Pancreas (tissue), 10 donors: ENCODE measurements around the gene GGTA1. TPM values are rescaled to one million over a fixed set of nuclear protein-coding genes. Genes with fewer than 3 reads are reported as not detected.
A peak's percentile ranks its signal among the peaks of the same experiment; 100 is the strongest.

Experiments used
- ATAC-seq, 4 donors: fragments of 200-7000 bp; cut with Tn5 transposase; one replicate each; pipeline versions ENCODE4 v1.8.0 to v1.9.1; 2020; ENCODE audit warnings: mild to moderate bottlenecking in 4 of 4, moderate library complexity in 4 of 4
- DNase-seq, 6 donors: peaks; one replicate each; pipeline ENCODE4 v3.0.0-alpha.2; 2020
- FAIRE-seq: peaks from 2 replicates; lab custom pipeline; 2012; peaks lifted over from hg19 to GRCh38; lab: Jason Lieb, UNC
- H3K27ac ChIP-seq, 4 donors: fragments of 200-600 bp; sonication (generic); 1 replicate in 3 of 4; 2 replicates in 1 of 4; pipeline versions ENCODE4 v1.5.0 to v1.8.0; 2020
- H3K27me3 ChIP-seq, 4 donors: fragments of 200-600 bp; one replicate each; pipeline ENCODE4 v1.8.0; 2021
- H3K36me3 ChIP-seq, 3 donors: fragments of 200-600 bp; sonication (generic) in 1 of 3; one replicate each; pipeline versions ENCODE4 v1.5.0 to v1.8.0; 2020 to 2021
- H3K4me1 ChIP-seq, 3 donors: fragments of 200-600 bp; one replicate each; pipeline ENCODE4 v1.8.0; 2021
- H3K4me3 ChIP-seq, 4 donors: fragments of 200-600 bp; sonication (generic) in 2 of 4; one replicate each; pipeline versions ENCODE4 v1.5.0 to v1.8.0; 2020 to 2021
- H3K9me3 ChIP-seq, 4 donors: fragments of 200-600 bp; one replicate each; pipeline ENCODE4 v1.8.0; 2021
- CTCF ChIP-seq, 4 donors: fragments of 200-600 bp; sonication (generic) in 3 of 4; IDR thresholded peaks; one replicate each; pipeline versions ENCODE4 v1.5.0 to v1.8.0; 2021; ENCODE audit warnings: antibody characterized with exemption in 4 of 4
- WGBS, 2 donors: extraction: QIAGEN DNeasy Blood & Tissue Kit; methylation state at CpG; one replicate each; pipeline ENCODE4 v1.1.7; 2013; 5-methylcytosine and 5-hydroxymethylcytosine counted together
- intact Hi-C, 3 donors: fragments of 100-400 bp; cut with DNase I; formaldehyde crosslinking; loops; one replicate each; pipeline versions ENCODE4 v1.11.1 to v1.14.2; 2022
- polyA plus RNA-seq, 2 donors: library from polyadenylated mRNA; stranded (reverse); fragments of 200-250 nt; gene quantifications; one replicate each; pipeline ENCODE4 v1.2.3, GENCODE V29; 2013
- total RNA-seq, 6 donors: library from RNA; stranded (reverse); fragmentation: NEBNext Ultra II Directional in 4 of 6; extraction: Animal tissue kit (Norgen Biotek cat#: 25700) in 4 of 6; gene quantifications; one replicate each; pipeline versions ENCODE4 v1.2.1 to v1.2.4, GENCODE V29; 2021 to 2023
- donor health status: healthy with polysubstance abuse.
- donor health status: DM: no; HTN: no; CAD: no; lungs with moderate emphysema.
- donor health status: DM: no; HTN: no; CAD: no.
- donor health status: control.
- donor health status: control.
- donor health status: Bipolar disorder and iron deficiency.
- donor health status: DM: yes; HTN: yes; CAD: no.
- donor health status: DM: no; HTN: no; CAD: no.
- donor health status: DM: no; HTN: no; CAD: no.
- donor health status: DM: yes; HTN: yes; CAD: no.

Gene GGTA1
- total and polyA plus RNA-seq, 8 donors: 0.14 to 3.6 (median 1.5) TPM

- 56 to 76% methylated on average over 4 of the region's 4 CpGs for WGBS, 2 donors
- ATAC-seq (no peak), DNase-seq (no peak), FAIRE-seq (no peak)
- no peak overlapping the region for H3K27ac ChIP-seq
- no peaks in the 10 kb centered on the region for H3K27me3 ChIP-seq
- H3K9me3 ChIP-seq: no peaks in the 10 kb centered on the region
- H3K4me3 ChIP-seq: no peak overlapping the region
- no peak for TF ChIP-seq CTCF (IDR thresholded peaks at IDR 0.05)
- no peaks in the 10 kb centered on the region for H3K36me3 ChIP-seq
- no peaks in the 10 kb centered on the region for H3K4me1 ChIP-seq
- intact Hi-C loops: loop anchor here in 1 of 3 donors (10.0 kb wide), 1 partner anchor 57 kb away; no protein-coding TSS in a partner anchor
Observed at GRCh38 chr9:121542025-121542424, 42.4 kb upstream of the GGTA1 start.

- FAIRE-seq (no peak), DNase-seq (no peak), ATAC-seq (no peak)
- H3K36me3 ChIP-seq: no peaks in the 10 kb centered on the region
- H3K4me1 ChIP-seq: no peaks in the 10 kb centered on the region
- H3K4me3 ChIP-seq: no peak overlapping the region
- no peak for TF ChIP-seq CTCF (IDR thresholded peaks at IDR 0.05)
- 67 to 73% methylated on average over 2 to 3 of the region's 3 CpGs for WGBS, 2 donors
- intact Hi-C loops: loop anchor here in 1 of 3 donors (10.0 kb wide), 1 partner anchor 56 kb away; no protein-coding TSS in a partner anchor
- no peaks in the 10 kb centered on the region for H3K27me3 ChIP-seq
- H3K27ac ChIP-seq: no peak overlapping the region
- no peaks in the 10 kb centered on the region for H3K9me3 ChIP-seq
Observed at GRCh38 chr9:121541256-121541655, 41.6 kb upstream of the GGTA1 start.

GRCh38 chr9:121538221-121538620, 38.6 kb upstream of the GGTA1 start:
- no peak overlapping the region for H3K4me3 ChIP-seq
- no peak overlapping the region for H3K27ac ChIP-seq
- H3K36me3 ChIP-seq: no peaks in the 10 kb centered on the region
- no peak for TF ChIP-seq CTCF (IDR thresholded peaks at IDR 0.05)
- intact Hi-C loops: no loop called here
- DNase-seq (no peak), FAIRE-seq (no peak), ATAC-seq (peak in 2 of 4 donors; percentile 42 to 51)
- WGBS, 2 donors: 75 to 82% methylated on average over 7 of the region's 7 CpGs
- no peaks in the 10 kb centered on the region for H3K27me3 ChIP-seq
- H3K9me3 ChIP-seq: no peaks in the 10 kb centered on the region
- H3K4me1 ChIP-seq: no peaks in the 10 kb centered on the region

GRCh38 chr9:121537283-121537682, 37.6 kb upstream of the GGTA1 start:
- no peak overlapping the region for H3K4me3 ChIP-seq
- FAIRE-seq (no peak), DNase-seq (no peak), ATAC-seq (no peak)
- no peak for TF ChIP-seq CTCF (IDR thresholded peaks at IDR 0.05)
- H3K27ac ChIP-seq: no peak overlapping the region
- no peaks in the 10 kb centered on the region for H3K9me3 ChIP-seq
- no peaks in the 10 kb centered on the region for H3K36me3 ChIP-seq
- no peaks in the 10 kb centered on the region for H3K4me1 ChIP-seq
- WGBS, 2 donors: 27 to 30% methylated on average over 5 of the region's 5 CpGs
- intact Hi-C loops: no loop called here
- no peaks in the 10 kb centered on the region for H3K27me3 ChIP-seq

GRCh38 chr9:121532881-121533280, 33.2 kb upstream of the GGTA1 start:
- intact Hi-C loops: no loop called here
- no peaks in the 10 kb centered on the region for H3K9me3 ChIP-seq
- no peak for TF ChIP-seq CTCF (IDR thresholded peaks at IDR 0.05)
- no peak overlapping the region for H3K4me3 ChIP-seq
- no peak overlapping the region for H3K27ac ChIP-seq
- no peak for FAIRE-seq
- DNase-seq: no peak
- 84 to 85% methylated on average over 5 of the region's 5 CpGs for WGBS, 2 donors
- ATAC-seq: no peak
- no peaks in the 10 kb centered on the region for H3K27me3 ChIP-seq
- no peaks in the 10 kb centered on the region for H3K36me3 ChIP-seq
- H3K4me1 ChIP-seq: no peaks in the 10 kb centered on the region
